H1 (cell line): Measurements from ENCODE around the gene EML1. TPM values are rescaled to one million over a fixed set of nuclear protein-coding genes. Genes with fewer than 3 reads are reported as not detected.

Experiments used
- CEBPB ChIP-seq: IDR thresholded peaks from 2 replicates; pipeline ENCODE4 v1.6.1; 2012; ENCODE audit warnings: low read depth, low read length
- CTCF ChIP-seq, 3 experiments: IDR thresholded peaks; 1 replicate in 2 of 3; 2 replicates in 1 of 3; pipeline versions ENCODE4 v1.5.1 to v1.6.1; 2011; ENCODE audit warnings: low read length in 3 of 3, mild to moderate bottlenecking in 3 of 3, inconsistent platforms in 2 of 3, low read depth in 1 of 3, moderate library complexity in 1 of 3; ENCODE audit not compliant: insufficient read depth in 1 of 3; ENCODE audit errors: control extremely low read depth in 1 of 3
- E2F6 ChIP-seq: IDR thresholded peaks from 2 replicates; pipeline ENCODE4 v1.6.1; 2012; ENCODE audit warnings: inconsistent platforms
- ZNF274 ChIP-seq: IDR thresholded peaks from 2 replicates; pipeline ENCODE4 v1.7.0; 2012; ENCODE audit warnings: low read length, borderline replicate concordance; ENCODE audit errors: extremely low read depth
- polyA plus RNA-seq, 7 experiments: library from polyadenylated mRNA; depleted of rRNA in 3 of 7; stranded (reverse) in 5 of 7; unstranded in 2 of 7; fragments of >200 nt in 5 of 7; fragments of 200-250 nt in 2 of 7; gene quantifications; 1 replicate in 5 of 7; 2 replicates in 1 of 7; 4 replicates in 1 of 7; pipeline versions ENCODE4 v1.2.1 to v1.2.3, GENCODE V29; 2011 to 2013; ENCODE audit warnings: missing spikeins in 2 of 7, mixed read lengths in 2 of 7
- total RNA-seq: library from RNA; stranded (reverse); fragmentation: NEBNext Ultra II Directional; extraction: Animal tissue kit (Norgen Biotek cat#: 25700); gene quantifications from 2 replicates; pipeline ENCODE4 v1.2.1, GENCODE V29; 2021
- TF ChIP-seq, protein P1 (sequence below): IDR thresholded peaks from 2 replicates; pipeline ENCODE4 v1.6.1; 2012; ENCODE audit warnings: inconsistent platforms

The EML1 gene
- total and polyA plus RNA-seq, 2 of the 8 experiments (the other 6 are each of a cell fraction or from before 2014, with no cell fraction given) = 11.1 to 24.7 TPM

GRCh38 chr14:99794151-99794780 lies 1.1 kb downstream of the EML1 start (continued):
- TF ChIP-seq CTCF (IDR thresholded peaks at IDR 0.05; ENCODE audit: control extremely low read depth in 1 of 3, insufficient read depth in 1 of 3, low read depth in 1 of 3, low read length in 3 of 3) (no peak), ZNF274 (no peak), E2F6 (no peak), CEBPB (no peak)
- TF ChIP-seq, protein P1, sequence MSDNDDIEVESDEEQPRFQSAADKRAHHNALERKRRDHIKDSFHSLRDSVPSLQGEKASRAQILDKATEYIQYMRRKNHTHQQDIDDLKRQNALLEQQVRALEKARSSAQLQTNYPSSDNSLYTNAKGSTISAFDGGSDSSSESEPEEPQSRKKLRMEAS = no peak
